ENCODE results near the gene TNRC6C.

TNRC6C gene

DNA sequence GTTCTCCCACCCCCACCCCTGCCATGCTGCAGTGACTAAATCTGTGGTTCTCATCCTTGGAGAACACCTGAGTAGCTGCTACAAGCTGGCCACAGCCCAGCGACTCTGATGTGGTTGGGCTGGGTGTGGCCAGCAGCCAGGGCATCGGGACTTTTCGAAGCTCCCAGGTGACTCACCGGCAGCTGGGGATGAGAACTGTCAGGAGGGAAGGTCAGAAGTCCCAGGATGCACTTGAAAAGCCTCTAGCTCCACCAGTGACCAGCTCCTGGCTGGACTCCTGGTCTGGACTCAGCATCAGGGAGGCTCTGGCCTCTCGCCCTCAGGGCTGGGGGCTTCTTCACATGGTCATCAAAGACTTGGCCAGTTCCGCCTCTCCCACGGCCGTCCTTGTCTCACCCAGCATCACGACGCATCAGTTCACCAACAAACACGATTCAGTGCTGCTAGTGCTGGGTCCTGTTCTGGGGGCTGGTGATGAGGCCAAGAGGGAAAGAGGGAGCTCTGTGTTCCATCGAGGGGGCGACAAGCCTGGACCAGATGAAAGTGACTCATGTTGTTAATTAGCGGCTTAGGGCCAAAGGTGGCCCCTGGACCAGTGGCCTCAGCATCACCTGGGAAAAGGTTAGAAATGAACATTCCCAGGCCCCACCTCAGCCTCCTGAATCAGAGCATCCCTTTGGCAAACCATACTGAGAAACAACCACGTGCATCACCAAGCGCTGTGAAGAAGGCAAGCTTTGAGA is 183.8 kb downstream of the TNRC6C start:
- no peak for DNase-seq

DNA sequence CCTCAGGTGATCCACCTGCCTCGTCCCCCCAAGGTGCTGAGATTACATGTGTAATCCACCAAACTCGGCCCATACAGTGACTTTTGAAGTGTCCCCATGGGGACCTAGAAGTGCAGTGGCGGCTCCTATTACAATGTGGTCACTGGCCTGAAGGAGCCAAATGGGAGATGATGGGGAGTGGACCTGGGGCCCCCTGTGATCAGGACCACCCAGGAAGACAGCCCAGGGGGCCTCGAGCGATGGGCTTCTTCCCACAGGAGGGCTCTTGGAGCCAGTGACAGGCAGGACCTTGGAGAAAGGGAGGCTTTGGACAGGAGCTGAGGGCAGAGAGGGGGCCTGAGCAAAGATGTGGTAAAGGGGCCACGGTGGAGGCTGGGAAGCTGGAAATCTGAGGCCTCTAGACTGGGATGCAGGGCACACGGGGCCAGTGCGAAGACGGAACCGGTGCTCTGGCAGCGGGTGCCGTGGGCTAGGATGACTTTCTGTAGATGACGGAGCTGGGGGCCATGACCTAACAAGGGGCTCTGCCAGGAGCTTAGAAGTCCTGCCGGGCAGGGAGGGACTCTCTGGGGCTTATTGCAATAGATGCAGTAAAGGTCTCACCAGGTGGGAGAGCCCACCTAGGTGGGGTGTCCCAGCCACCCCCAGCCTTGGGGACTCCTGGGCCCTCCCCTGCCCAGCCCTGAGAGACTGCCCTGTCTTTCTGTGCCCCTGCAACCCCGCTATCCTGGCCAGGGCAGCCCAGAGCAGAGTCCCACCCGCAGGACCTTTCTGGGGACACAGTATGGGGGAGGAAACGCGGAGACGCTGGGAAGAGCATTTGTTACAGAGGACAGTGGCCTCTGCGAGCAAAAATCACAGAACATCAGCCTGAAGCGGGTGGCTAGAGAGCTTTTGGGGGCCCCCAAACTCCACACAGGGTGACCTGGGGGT is 185.0 kb downstream of the TNRC6C start:
- no peak for DNase-seq

DNA sequence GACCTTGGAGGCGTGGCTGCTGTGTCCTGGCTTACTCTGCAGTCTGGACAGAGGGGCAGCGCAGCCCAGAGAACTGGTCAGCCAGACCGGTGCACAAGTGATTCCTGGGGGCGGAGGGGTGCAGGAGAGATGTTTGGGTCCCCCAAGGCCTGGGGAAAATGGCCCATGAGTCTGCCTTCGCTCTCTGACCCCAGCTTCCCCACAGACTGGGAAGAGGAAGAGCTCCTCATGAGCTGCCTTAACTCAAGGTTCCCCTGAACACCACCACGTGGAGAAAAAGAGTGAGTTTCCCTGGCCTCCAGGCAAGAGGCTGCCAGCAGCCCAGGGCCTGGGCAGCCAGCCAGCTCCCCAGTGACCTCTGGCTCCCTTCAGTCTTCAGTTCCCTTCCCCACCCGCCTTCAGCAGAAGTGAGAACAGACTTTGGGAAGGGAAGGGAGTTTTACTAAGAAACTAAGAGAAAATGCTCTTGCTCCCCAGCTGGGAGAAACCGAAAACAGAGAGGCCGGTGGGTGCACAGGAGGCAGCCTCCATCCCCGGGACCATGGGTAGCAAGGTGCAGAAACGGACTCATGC is 185.7 kb downstream of the TNRC6C start:
- peak; percentile 82 for DNase-seq

DNA sequence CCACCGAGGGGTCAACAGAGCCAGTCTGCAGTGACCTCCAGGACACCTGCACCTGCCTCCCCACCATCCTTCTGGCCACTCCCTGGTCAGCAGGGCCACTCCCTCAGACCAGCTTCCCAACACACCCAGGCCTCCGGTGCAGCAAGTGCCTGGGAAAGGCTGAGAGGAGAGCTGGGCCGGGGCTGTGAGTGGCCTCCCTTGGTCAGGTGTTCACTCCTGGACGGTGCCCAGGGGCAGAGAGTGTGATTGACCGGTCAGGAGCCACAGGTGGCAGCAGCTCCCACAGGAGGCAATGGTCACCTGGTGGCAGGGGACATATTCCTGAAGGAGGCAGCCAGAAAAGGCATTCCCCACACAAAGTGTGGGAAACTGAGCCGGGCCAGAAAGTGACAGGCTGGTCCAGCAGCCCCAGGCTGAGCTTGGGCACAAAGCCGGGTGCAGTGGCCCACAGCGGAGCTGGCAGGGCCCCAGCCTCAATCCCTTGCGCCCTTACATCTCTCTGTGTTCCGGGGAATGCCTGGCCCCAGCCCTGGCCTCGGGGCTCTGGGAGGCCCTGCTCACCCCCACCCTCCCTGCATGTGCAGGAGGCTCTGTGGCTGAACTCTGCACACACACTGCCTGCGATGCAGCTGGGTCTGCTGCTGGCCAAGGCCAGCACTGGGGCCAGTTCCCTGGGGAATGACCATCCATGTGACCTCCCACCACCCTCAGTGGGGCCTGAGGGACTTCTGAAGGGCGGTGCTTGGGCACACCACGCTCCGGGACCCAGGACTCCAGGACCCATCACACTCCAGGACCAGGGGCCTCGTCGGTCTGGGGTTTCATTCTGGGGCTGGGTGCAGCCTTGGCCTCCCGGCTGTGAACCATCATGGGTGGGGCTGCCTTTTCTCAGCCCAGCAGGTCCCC is 186.5 kb downstream of the TNRC6C start:
- DNase-seq = peak; percentile 44

DNA sequence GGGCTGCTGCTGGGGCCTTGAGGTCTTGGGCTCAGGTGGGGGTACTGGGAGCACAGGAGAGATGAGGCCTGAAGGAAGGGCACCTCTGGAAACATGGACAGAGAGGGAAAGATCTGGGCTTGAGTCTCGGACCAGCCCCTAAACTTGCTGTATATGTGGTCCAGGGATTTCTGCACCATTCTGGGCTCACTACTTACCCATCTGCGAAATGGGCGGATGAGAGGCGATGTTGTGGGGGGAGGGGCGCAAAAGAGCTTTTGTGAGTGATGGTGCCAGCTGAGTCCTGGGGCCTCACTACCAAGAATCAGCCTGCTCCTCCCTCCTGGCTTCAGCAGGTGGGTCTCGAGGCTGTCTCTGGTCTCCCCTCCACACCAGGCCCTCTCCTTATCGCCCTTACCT is 188.0 kb downstream of the TNRC6C start:
- DNase-seq = no peak

DNA sequence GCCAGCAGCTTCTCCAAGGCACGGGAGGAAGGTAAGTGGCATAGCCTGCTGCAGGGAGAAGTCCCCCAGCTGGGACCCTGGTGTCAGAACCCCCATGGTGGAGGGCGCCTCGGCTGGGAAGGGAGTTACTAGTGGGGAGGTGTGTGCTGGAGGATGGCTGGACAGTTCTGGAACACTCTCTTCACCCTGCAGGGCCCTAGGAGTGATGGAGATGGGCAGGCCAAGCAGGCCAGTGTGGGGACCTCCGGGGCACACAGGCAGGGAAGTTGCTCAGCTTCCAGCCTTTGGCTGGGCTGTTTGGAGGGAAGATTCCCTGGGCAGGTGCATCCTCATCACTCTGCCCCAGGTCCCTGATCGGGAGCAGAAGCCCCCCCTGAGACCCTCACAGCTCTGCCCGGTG is 188.4 kb downstream of the TNRC6C start:
- DNase-seq = no peak

DNA sequence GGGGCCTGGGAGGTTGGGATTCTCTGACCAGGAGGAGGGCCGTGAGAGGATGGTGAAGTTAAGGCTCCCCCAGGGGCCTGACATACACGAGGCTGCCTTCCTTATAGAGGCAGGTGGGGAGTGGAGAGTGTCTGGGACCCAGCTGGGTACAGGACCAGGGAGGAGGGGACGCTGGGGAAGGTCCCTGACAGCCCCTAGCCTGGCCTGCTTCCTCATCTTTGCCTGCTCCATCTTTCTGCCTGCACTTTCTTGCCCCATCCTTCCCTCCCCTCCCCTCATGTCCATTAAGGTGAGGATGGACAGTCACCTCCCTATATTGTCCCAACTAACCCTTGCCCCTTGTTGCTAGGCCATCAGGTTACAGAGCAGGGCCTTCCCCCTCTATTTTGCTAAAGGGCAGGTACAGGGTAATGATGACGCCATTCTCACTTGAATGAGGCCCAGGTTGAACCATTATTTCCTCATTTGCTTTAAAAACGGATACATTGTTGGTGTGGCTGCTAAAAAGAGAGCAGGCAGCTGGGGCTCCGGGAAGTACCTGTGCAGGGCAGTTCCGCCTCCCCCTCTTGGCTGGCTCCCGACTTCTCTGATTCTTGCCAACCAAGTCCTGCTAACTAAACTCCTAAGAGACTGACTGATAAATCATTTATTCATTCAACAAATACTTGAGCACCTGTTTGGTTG is 189.0 kb downstream of the TNRC6C start:
- no peak for DNase-seq

DNA sequence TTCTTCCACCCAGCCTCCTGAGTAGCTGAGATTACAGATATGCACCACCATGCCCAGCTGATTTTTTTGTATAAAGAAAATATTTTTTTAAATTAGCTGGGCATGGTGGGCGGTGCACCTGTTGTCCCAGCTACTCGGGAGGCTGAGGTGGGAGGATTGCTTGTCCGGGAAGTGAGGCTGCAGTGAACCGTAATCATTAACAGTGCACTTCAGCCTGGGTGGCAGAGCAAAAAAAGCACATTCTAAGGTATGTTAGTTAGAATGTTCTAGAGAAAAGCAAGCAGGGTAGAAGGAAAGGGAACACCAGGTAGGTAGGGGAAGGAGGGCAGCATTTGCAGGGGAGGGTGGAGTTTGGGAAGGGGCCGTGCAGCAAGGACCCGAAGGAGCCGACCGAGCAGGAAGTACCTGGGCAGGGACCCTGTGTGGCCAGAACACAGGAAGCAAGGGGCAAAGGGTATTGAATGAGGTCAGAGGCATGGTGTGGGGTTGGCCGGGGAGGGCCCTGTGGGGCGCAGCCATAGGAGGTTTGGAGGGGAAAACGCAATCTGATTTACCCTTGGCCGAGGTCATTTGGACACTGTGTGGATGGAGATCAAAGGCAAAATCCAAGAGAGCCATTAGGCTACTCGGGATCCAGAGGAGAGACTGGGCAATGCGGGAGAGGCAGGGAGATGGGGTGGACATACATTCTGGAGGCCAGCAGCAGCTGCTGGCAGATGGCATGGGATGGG is 189.9 kb downstream of the TNRC6C start:
- no peak for DNase-seq

DNA sequence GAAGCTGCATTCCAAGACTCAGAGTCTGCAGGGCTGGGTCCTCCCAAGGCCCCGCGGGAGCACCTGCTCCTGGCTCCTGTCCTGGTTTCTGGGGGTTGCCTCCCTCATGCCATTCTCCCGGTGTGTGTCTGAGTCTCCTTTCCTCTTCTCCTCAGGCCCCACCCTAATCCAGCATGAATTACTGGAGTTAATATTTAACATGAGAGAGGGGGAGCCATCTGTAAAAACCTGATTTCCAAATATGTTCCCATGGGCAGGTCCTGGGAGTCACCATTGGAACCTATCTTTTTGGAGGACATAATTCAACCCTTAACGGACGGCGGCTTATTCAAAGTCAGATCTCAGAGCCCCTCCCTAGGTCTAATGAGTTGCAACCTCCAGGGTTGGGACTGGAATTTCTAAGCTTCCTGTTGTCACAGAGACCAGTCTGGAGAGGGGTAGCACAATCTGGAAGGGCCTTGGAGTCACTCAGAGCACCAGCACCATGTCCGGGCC is 193.1 kb downstream of the TNRC6C start:
- DNase-seq = no peak

DNA sequence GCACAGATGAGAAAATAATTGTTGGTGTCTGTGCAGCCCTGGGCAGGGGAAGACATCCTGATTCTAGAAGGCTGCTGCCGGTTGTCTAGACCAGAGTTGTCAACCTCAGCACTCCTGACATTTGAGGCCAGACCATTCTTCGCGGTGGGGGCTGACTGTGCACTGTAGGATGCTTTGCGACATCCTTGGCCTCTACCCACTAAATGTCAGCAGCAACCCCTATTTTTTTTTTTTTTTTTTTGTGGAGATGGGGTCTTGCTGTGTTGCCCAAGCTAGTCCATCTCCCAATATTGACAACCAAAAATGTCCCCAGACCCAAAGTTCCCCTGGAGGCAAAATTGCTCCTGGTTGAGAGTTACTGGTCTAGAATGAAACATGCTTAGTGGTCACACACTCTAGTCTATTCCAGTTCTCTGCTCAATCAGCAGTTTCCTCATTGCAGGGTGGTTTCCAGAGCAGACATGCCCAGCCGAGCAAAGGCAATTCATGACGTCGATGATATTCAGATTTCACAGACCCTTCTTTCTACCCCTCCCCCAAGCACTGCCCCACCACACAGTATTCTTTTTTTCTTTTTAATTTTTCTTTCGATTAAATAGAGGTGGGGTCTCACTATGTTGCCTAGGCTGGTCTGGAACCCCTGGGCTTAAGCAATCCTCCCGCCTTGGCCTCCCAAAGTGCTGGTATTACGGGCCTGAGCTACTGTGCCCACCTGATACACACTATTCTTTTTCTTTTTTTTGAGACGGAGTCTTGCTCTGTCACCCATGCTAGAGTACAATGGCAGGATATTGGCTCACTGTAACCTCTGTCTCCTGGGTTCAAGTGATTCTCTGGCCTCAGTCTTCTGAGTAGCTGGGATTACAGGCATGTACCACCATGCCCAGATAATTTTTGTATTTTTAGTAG is 196.7 kb downstream of the TNRC6C start:
- DNase-seq = no peak

All from midbrain (tissue), 1 donor.